NCI-H1105 treated with DMSO at 0.1 percent for 48 hours (cell line): ENCODE measurements around the gene GOLGA3.
"Not testable (repeated sequence)": the region's sequence is repeated elsewhere in the genome, so short reads cannot be mapped to it uniquely, and the experiment has no call there.

Source experiments
- DNase-seq: peaks from one replicate; lab custom pipeline; 2025; lab: John Stamatoyannopoulos, UW

The GOLGA3 gene

DNA sequence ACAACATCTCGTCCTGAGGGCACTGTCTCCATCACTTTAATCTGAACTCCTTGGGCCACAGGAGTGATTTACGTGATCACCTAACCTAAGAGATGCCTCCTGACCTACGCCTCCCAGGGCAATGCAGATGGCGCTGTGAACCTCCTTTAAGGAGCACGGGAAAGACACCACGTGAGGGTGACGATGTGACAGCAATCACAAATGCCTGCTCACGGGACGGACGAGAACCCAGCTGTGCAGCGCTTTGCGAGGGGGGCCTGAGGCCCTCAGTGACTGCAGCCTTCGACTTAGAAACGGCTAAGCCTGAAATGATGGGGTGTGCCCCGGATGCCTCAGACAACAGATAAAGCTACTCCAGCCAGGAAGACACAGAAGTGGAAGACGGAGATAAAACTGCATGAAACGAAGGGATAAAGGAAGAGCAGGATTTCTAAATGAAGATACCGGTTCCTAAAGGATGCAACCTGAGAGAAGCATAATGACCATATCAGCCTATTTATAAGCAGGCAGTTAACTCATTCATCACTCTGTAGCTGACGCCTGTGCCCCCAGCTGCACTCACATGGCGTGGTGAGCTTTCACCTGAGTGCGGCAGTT, 13.9 kb upstream of the GOLGA3 start:
- no peak for DNase-seq

DNA sequence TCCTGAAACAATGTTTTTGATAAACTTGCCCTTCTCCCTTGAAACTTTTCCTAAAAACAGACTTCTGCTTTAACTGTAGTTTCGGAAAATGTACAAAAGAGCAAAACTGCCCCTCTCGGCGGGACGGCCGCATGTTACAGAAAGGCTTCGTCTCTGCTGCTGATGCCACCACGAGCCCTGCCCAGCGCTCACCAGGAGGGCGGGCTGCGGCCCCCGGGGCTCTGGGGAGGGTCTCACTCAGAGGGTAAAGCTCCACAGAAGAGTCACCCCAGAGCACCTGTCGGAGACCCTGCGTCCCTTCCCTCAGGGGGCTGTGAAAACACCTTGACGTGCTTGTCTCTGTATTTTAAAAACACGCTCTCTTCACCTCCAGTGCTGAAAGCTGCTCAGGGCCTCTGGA, 12.5 kb upstream of the GOLGA3 start:
- DNase-seq = no peak

DNA sequence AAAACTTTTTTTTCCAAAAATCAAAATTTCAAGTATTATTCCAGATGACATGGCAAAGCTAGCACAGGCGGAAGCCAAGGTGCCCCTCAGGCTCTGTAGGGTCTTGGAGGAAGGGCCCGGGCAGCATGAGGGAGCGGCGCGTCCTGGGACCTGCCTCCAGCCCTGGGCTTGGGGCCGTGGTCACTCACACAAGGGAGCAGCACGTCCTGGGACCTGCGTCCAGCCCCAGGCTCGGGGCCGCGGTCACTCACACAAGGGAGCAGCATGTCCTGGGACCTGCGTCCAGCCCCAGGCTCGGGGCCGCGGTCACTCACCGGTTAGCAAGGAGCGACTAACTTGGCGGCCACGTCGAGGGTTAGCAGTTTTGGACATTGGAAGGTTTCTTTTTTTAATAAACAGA, 11.9 kb upstream of the GOLGA3 start:
- no peak for DNase-seq

DNA sequence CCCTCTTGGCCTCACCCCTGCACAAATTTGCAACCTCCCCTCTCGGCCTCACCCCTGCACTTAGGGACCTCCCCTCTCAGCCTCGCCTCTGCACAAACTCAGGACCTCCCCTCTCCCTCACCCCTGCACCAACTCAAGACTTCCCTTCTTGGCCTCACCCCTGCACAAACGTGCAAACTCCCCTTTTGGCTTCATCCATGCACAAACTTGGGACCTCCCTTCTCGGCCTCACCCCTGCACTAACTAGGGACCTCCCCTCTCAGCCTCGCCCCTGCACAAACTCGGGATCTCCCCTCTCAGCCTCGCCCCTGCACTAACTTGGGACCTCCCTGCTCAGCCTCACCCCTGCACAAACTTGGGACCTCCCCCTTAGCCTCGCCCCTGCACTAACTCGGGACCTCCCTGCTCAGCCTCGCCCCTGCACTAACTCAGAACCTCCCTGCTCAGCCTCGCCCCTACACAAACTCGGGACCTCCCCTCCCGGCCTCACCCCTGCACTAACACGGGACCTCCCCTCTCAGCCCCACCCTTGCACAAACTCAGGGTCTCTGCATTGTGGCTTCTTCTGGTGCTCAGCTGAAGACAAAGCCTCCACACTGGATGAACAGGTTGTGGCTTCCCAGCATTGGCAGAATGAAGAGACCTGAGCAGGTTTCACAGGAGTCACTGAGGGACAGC, 11.0 kb upstream of the GOLGA3 start:
- DNase-seq = no peak

GRCh38 chr12:132838410-132839080, 9.9 kb upstream of the GOLGA3 start:
- DNase-seq = no peak

DNA sequence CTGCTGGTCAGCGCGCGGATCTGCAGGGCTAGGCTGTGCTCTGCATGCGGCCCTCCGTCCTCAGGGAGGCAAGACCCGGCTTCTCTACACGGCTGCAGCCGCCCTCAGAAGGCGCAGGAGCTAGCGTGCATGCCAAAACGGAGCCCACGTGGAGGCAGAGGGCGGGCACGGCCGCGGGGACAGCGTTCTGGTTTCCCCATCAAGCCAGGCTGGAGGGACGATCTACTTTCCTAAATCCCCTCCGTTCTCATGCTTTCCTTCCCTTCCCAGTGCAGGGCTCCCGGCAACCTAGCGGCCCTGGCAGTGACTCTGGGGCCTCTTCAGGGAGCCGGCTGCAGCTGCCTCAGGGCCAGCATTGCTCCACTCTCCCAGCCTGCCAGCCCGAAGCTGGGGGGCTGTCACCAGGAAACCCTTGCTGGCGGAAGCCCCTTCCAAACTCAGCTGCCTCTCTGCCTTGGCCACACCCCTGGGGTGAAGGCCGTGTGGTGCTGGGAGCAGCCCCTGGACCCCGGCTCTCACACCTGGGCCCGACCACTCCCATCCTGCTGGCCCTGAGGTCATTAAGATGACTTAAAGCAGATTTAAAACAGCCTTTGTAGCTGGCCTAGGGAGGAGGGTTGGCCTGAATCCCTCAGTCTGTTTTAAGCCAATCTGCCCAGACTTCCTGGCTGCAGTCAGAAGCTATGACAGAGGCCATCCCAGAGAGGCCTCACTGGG, 9.2 kb upstream of the GOLGA3 start:
- no peak for DNase-seq

GRCh38 chr12:132836795-132837331, 8.2 kb upstream of the GOLGA3 start:
- no peak for DNase-seq

DNA sequence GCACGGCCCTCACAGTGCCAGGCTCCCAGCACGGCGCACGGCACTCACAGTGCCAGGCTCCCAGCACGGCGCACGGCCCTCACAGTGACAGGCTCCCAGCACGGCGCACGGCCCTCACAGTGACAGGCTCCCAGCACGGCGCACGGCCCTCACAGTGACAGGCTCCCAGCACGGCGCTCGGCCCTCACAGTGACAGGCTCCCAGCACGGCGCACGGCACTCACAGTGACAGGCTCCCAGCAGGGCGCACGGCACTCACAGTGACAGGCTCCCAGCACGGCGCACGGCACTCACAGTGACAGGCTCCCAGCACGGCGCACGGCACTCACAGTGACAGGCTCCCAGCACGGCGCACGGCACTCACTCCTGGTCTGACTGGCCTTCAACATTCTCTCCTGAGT, 7.6 kb upstream of the GOLGA3 start:
- not testable (repeated sequence) for DNase-seq

GRCh38 chr12:132835076-132836025, 6.7 kb upstream of the GOLGA3 start:
- DNase-seq = no peak

DNA sequence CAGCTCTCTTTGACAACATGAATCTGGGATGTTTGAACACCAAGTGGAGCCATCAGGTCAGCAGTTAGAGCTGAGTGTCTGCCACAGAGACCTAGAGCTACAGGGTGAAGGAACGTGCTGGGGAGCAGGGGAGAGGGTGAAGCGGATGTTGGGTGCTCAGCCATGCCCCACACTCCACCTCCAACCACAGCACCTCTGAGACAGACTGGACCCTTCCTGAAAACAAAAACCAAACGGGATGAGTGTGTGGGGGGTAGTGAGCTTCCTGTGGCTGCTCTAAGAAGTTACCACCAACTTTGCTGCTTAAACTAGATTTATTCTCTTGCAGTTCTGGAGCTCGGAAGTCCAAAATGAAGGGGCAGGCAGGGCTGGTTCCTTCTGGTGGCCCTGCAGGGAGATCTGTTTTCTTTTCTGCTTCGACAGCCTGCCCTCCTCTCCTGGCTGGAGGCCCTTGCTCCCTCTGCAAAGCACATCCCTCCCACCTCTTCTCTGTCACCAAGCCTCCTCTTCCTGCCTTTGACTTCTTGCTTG, 5.6 kb upstream of the GOLGA3 start:
- DNase-seq = no peak

GRCh38 chr12:132833341-132833740, 4.7 kb upstream of the GOLGA3 start:
- DNase-seq = no peak

DNA sequence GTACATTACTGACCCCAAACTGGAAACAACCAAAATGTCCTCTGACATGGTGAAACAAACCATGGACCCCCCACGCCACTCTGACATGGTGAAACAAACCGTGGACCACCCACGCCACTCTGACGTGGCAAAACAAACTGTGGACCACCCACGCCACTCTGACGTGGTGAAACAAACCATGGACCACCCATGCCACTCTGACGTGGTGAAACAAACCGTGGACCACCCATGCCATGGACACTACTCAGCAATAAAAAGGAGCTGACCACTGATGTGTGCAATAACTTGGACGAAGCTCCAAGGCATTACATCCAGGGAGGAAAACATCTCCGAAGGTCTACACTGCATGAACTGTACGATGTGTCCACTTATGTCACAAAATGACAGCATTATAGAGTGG, 3.1 kb upstream of the GOLGA3 start:
- no peak for DNase-seq

- DNase-seq = no peak
Observed at GRCh38 chr12:132827763-132828703, 636 bp downstream of the GOLGA3 start.

GRCh38 chr12:132825861-132826260, 2.8 kb downstream of the GOLGA3 start:
- DNase-seq = no peak

DNA sequence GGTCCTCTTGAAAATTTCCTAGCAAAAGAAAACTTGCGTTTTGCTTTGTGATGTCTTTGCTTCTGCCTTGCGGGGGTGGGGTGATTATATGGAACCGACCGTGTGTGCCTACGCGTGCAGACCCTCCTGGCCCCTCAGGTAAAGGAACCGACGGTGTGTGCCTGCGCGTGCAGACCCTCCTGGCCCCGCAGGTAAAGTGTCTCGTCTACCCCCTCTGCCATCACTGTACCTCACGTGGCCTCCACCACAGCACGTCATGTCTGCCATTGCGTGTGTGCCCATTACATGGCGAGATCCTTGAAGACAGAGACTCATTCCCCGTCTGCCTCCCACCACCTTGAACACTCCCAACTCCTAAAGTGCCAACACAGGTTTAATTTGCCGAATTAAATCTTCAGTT, 3.6 kb downstream of the GOLGA3 start:
- no peak for DNase-seq

GRCh38 chr12:132824053-132824452, 4.6 kb downstream of the GOLGA3 start:
- DNase-seq = no peak

DNA sequence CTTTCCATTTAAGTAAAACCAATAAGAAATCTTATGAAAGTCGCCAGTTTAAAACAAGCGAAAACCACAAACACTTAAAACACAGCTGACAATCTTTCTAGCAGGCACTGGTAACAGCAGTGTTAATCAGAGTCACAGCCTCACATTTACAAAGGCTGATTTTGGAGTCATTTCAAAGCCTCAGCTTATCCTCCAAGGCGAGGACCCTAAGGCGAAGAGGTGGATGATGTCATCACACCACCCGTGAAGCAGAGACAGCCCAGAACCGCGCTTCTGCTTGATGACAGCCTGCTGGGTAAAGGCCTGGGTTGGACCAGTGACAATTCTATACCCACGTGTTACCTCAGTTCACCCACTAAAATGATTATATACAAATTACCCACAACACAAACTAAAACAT, 10.1 kb downstream of the GOLGA3 start:
- DNase-seq = no peak

GRCh38 chr12:132814232-132814631, 14.4 kb downstream of the GOLGA3 start:
- no peak for DNase-seq

- DNase-seq = no peak
Observed at GRCh38 chr12:132813443-132813842, 15.2 kb downstream of the GOLGA3 start.
